ENCODE data around the gene MAB21L3. TPM values are rescaled to one million over a fixed set of nuclear protein-coding genes. Genes with fewer than 3 reads are reported as not detected.

Gene MAB21L3
- total RNA-seq, 1 donor from 2014 or later: not detected

DNA sequence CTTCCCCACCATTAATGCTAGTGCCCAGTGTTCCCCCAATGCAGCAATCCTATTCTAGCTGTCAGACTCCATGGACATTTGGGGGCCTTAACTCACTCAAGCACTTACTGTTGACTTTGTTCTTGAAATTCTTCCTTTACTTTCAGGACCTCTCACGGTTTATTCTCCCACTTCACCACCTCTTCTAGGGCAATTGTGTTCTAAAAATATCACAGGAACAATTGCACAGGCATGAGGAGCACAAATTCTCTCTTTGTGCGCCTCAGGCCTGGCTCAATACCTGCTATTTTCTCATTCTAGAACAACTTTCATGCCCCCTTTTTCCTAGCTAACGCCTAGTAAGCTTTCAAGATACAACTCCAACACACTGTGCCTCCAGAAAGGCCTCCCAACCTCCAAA, 7.3 kb downstream of the MAB21L3 start:
- TF ChIP-seq CTCF (conservative IDR thresholded peaks at IDR 0.05): no peak
- Mint-ChIP-seq H3K4me1 (no peaks in the 10 kb centered on the region), H3K9me3 (no peaks in the 10 kb centered on the region), H3K27me3 (ENCODE audit: low read depth) (no peaks in the 10 kb centered on the region), H3K27ac (ENCODE audit: unreplicated experiment) (no peak overlapping the region), H3K4me3 (no peak overlapping the region), H3K36me3 (ENCODE audit: low read depth) (no peaks in the 10 kb centered on the region)
- no peak for DNase-seq (ENCODE audit: low read depth, low spot score)

DNA sequence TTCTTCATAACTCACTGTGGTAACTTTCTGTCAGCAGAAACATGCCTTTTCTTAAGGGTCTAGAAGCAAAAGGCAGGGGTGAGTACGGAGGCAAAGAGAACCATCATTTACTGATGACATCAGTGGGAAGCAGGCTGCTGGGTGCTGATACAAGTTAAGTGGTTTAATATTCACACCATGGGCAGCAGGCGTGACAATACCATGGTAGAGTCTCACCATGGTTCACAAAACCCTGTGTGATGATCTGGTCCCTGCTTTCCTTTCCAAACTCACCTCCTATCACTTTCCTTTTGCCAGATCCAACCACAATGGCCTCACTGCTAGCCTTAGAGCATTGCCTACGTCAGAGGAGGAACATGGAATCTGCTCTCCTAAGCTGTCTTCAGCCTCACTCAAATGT, 8.7 kb downstream of the MAB21L3 start:
- DNase-seq (ENCODE audit: low read depth, low spot score): no peak
- Mint-ChIP-seq H3K4me3 (no peak overlapping the region), H3K4me1 (no peaks in the 10 kb centered on the region), H3K9me3 (no peaks in the 10 kb centered on the region), H3K27ac (ENCODE audit: unreplicated experiment) (no peak overlapping the region), H3K36me3 (ENCODE audit: low read depth) (no peaks in the 10 kb centered on the region), H3K27me3 (ENCODE audit: low read depth) (no peaks in the 10 kb centered on the region)
- no peak for TF ChIP-seq CTCF (conservative IDR thresholded peaks at IDR 0.05)

- H3K27me3 Mint-ChIP-seq (ENCODE audit: low read depth): no peaks in the 10 kb centered on the region
- TF ChIP-seq CTCF (conservative IDR thresholded peaks at IDR 0.05): no peak
- DNase-seq (ENCODE audit: low read depth, low spot score): no peak
These were observed 12.0 kb downstream of the MAB21L3 start for GRCh38 chr1:116122955-116123757.

DNA sequence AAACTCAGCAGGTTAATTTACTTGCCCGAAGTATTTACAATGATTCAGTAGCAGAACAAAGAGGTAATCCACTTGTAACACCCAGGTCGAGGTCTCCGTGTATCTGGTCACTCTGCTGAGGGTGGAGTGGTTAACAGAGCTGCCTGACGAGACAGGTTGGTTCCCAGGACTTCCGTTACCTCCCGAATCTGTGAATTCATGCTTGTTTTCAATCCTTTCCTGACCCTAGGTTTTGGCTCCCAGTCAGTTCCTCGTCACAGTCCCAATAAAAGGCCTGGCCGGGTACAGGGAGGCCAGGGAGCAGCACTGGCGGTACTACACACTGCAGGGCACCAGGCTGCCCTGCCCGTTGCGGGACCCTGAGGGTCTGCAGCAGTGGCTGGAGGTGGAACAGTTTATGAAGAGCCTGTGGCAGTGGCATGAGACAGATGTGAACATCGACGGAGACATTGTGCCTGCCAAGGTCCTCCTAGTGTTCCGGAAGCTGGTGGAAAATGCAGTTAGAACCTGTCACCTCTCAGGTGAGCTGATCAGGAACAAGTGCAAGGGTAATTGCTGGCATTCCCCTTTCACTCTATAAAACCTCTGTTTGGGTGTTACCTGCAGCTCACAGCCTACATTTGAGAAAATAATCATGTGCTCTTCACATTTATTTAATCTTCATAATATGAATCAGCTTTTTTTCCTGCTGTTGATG, 12.8 kb downstream of the MAB21L3 start:
- no peaks in the 10 kb centered on the region for H3K4me1 Mint-ChIP-seq
- H3K4me3 Mint-ChIP-seq: no peak overlapping the region
- no peaks in the 10 kb centered on the region for H3K9me3 Mint-ChIP-seq
- no peaks in the 10 kb centered on the region for H3K27me3 Mint-ChIP-seq (ENCODE audit: low read depth)
- no peak for TF ChIP-seq CTCF (conservative IDR thresholded peaks at IDR 0.05)
- no peaks in the 10 kb centered on the region for H3K36me3 Mint-ChIP-seq (ENCODE audit: low read depth)
- H3K27ac Mint-ChIP-seq (ENCODE audit: unreplicated experiment): no peak overlapping the region
- no peak for DNase-seq (ENCODE audit: low read depth, low spot score)

More at GRCh38 chr1:116122955-116123757, 12.0 kb downstream of the MAB21L3 start:
- H3K9me3 Mint-ChIP-seq: no peaks in the 10 kb centered on the region
- H3K4me3 Mint-ChIP-seq: no peak overlapping the region
- no peaks in the 10 kb centered on the region for H3K36me3 Mint-ChIP-seq (ENCODE audit: low read depth)
- no peaks in the 10 kb centered on the region for H3K4me1 Mint-ChIP-seq
- H3K27ac Mint-ChIP-seq (ENCODE audit: unreplicated experiment): no peak overlapping the region

- Mint-ChIP-seq H3K4me1 (peaks cover 5% of the 10 kb centered on the region), H3K4me3 (no peak overlapping the region), H3K9me3 (no peaks in the 10 kb centered on the region), H3K27ac (ENCODE audit: unreplicated experiment) (no peak overlapping the region), H3K27me3 (ENCODE audit: low read depth) (no peaks in the 10 kb centered on the region), H3K36me3 (ENCODE audit: low read depth) (no peaks in the 10 kb centered on the region)
- no peak for TF ChIP-seq CTCF (conservative IDR thresholded peaks at IDR 0.05)
- DNase-seq (ENCODE audit: low read depth, low spot score): no peak
These were observed 14.6 kb downstream of the MAB21L3 start for GRCh38 chr1:116125758-116126157.
